Transverse colon (tissue), 4 donors: Measurements from ENCODE around the gene PTGES. TPM values are rescaled to one million over a fixed set of nuclear protein-coding genes. Genes with fewer than 3 reads are reported as not detected.

Source experiments
- DNase-seq: peaks from one replicate; pipeline ENCODE4 v3.0.0-alpha.2; 2019
- H3K27ac ChIP-seq, 4 donors: fragments of 200-600 bp; sonication (generic); 2 replicates each; pipeline ENCODE4 v1.5.1; 2016 to 2018; ENCODE audit warnings: inconsistent platforms in 4 of 4
- H3K27me3 ChIP-seq: fragments of 200-600 bp; sonication (generic); 2 replicates; pipeline ENCODE4 v1.5.1; 2017; ENCODE audit warnings: inconsistent platforms
- H3K36me3 ChIP-seq, 4 donors: fragments of 200-600 bp; sonication (generic); 2 replicates each; pipeline ENCODE4 v1.5.1; 2017 to 2019; ENCODE audit warnings: inconsistent platforms in 4 of 4
- H3K4me1 ChIP-seq, 4 donors: fragments of 200-600 bp; sonication (generic); 2 replicates each; pipeline ENCODE4 v1.5.1; 2017 to 2020; ENCODE audit warnings: inconsistent platforms in 4 of 4
- H3K4me3 ChIP-seq, 4 donors: fragments of 200-600 bp; sonication (generic); 1 replicate in 1 of 4; 2 replicates in 3 of 4; pipeline versions ENCODE4 v1.5.1 to v1.6.1; 2017 to 2019; ENCODE audit warnings: inconsistent platforms in 4 of 4
- H3K9me3 ChIP-seq, 2 donors: fragments of 200-600 bp; sonication (generic); 2 replicates each; pipeline ENCODE4 v1.5.1; 2017 to 2019; ENCODE audit warnings: inconsistent platforms in 2 of 2
- CTCF ChIP-seq, 5 experiments: fragments of 200-600 bp in 3 of 5; fragments of 450-650 bp in 2 of 5; sonication (generic) in 3 of 5; IDR thresholded peaks; 1 replicate in 2 of 5; 2 replicates in 3 of 5; pipeline ENCODE4 v1.5.1; 2016 to 2017; ENCODE audit warnings: antibody characterized with exemption in 5 of 5, inconsistent platforms in 3 of 5, mild to moderate bottlenecking in 2 of 5, moderate library complexity in 1 of 5
- EP300 ChIP-seq: sonication (generic); formaldehyde crosslinking; IDR thresholded peaks from one replicate; pipeline ENCODE4 v1.6.1; 2017; ENCODE audit warnings: antibody characterized with exemption, low read depth
- POLR2A ChIP-seq: fragments of 450-650 bp; IDR thresholded peaks from one replicate; pipeline ENCODE4 v1.6.1; 2016; ENCODE audit warnings: antibody characterized with exemption, mild to moderate bottlenecking, moderate library complexity
- POLR2AphosphoS5 ChIP-seq, 3 donors: sonication (generic); formaldehyde crosslinking; IDR thresholded peaks; one replicate each; pipeline ENCODE4 v1.6.1; 2016; ENCODE audit warnings: antibody characterized with exemption in 3 of 3
- WGBS, 2 donors: methylation state at CpG; one replicate each; pipeline ENCODE4 v1.1.5; 2018; ENCODE audit warnings: low coverage in 1 of 2; 5-methylcytosine and 5-hydroxymethylcytosine counted together
- in situ Hi-C, 4 donors: fragments of 200-750 bp; cut with MboI; loops; one replicate each; pipeline versions ENCODE4 v1.15.0 to v1.15.1; 2017; ENCODE audit warnings: low sequenced_read_pairs in 3 of 4, low pct_ligation_motif_present in 1 of 4, low pct_unique_long_range_greater_than_20kb in 1 of 4
- intact Hi-C: fragments of 100-400 bp; cut with DNase I; formaldehyde crosslinking; loops from one replicate; pipeline ENCODE4 v1.15.1; 2023; ENCODE audit warnings: low total_unique reads
- total RNA-seq, 4 donors: library from RNA; depleted of rRNA; stranded (reverse); fragments of >200 nt; gene quantifications; one replicate each; pipeline ENCODE4 v1.1.0, GENCODE V29; 2016

PTGES gene
- total RNA-seq, 4 donors from 2014 or later = 0.75 to 11.0 (median 2.2) TPM

DNA sequence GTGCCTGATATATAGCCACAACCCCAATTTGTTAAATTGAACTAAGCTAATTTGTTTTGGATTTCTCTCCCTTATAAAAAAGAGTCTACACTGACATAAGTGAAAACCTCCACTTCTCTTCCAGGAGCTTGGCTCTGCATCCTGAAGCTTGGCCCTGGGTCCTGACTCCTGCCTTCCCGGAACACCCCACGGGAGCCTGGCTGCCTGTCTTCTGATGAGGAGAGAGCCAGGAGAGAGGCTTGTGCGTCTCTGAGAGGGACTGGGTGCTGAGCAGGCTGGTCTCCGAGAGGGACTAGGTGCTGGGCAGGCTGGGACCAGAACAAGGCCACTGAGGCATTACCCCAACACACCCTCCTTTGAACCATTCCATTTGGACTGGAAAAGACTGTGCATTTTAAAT lies 6.5 kb upstream of the PTGES start:
- Histone ChIP-seq H3K36me3 (no peaks in the 10 kb centered on the region), H3K27me3 (no peaks in the 10 kb centered on the region), H3K27ac (no peak overlapping the region), H3K9me3 (no peaks in the 10 kb centered on the region), H3K4me1 (peaks cover 0 to 27% (median 6%) of the 10 kb centered on the region in 4 donors), H3K4me3 (no peak overlapping the region)
- intact Hi-C loops = no loop called here
- TF ChIP-seq POLR2AphosphoS5 (IDR thresholded peaks at IDR 0.05) (no peak), CTCF (IDR thresholded peaks at IDR 0.05) (no peak), EP300 (no peak), POLR2A (no peak)
- no peak for DNase-seq
- in situ Hi-C loops = no loop called here
- WGBS, 2 donors = 86% methylated on average over 4 of the region's 4 CpGs; no CpG with 5 or more reads in 1 of the 2 donors

- Histone ChIP-seq H3K4me3 (no peak overlapping the region), H3K27me3 (no peaks in the 10 kb centered on the region), H3K36me3 (no peaks in the 10 kb centered on the region), H3K9me3 (no peaks in the 10 kb centered on the region), H3K4me1 (peaks cover 8 to 31% (median 15%) of the 10 kb centered on the region in 4 donors), H3K27ac (no peak overlapping the region)
- 62% methylated on average over 9 of the region's 9 CpGs; no CpG with 5 or more reads in 1 of the 2 donors for WGBS, 2 donors
- intact Hi-C loops (no loop called here), in situ Hi-C loops (no loop called here)
- no peak for TF ChIP-seq CTCF (IDR thresholded peaks at IDR 0.05)
- TF ChIP-seq POLR2A = no peak
- TF ChIP-seq POLR2AphosphoS5 (IDR thresholded peaks at IDR 0.05) = no peak
- TF ChIP-seq EP300 = no peak
- DNase-seq = no peak
Measured at GRCh38 chr9:129757045-129757444, 4.2 kb upstream of the PTGES start.

- Histone ChIP-seq H3K4me1 (peaks cover 11 to 30% (median 15%) of the 10 kb centered on the region in 4 donors), H3K27ac (no peak overlapping the region), H3K4me3 (no peak overlapping the region), H3K36me3 (no peaks in the 10 kb centered on the region), H3K27me3 (peaks cover 3% of the 10 kb centered on the region), H3K9me3 (no peaks in the 10 kb centered on the region)
- no peak for DNase-seq
- in situ Hi-C loops = no loop called here
- TF ChIP-seq EP300 (no peak), POLR2A (no peak), CTCF (IDR thresholded peaks at IDR 0.05) (no peak), POLR2AphosphoS5 (IDR thresholded peaks at IDR 0.05) (no peak)
- intact Hi-C loops = no loop called here
- WGBS, 2 donors = 93 to 100% methylated on average over 1 to 6 of the region's 6 CpGs
Measured at GRCh38 chr9:129756191-129756590, 3.3 kb upstream of the PTGES start.

DNA sequence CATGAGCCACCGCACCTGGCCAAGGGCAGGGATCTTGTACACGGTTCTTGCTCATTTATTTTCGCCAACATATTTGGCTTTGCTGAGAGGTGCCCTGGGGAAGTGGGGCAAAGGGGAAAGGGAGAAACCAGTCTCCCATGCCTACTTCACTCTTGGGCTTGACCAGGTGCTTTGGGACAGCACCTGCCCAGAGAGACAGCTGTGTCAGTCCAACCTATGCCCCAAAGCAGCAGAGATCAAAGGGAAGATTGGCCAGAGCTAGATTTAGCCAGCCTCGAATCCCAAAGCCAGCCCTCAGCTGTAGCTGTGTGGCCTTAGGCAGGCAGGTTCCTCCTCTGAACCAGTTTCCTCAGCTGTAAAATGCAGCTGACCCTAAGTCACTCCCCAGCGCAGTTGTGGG lies 2.3 kb upstream of the PTGES start:
- no peak for DNase-seq
- in situ Hi-C loops (no loop called here), intact Hi-C loops (no loop called here)
- TF ChIP-seq POLR2A (no peak), EP300 (no peak), POLR2AphosphoS5 (IDR thresholded peaks at IDR 0.05) (no peak), CTCF (IDR thresholded peaks at IDR 0.05) (no peak)
- Histone ChIP-seq H3K4me3 (no peak overlapping the region), H3K9me3 (no peaks in the 10 kb centered on the region), H3K27me3 (peaks cover 3% of the 10 kb centered on the region), H3K27ac (no peak overlapping the region), H3K36me3 (no peaks in the 10 kb centered on the region), H3K4me1 (peaks cover 11 to 28% (median 15%) of the 10 kb centered on the region in 4 donors)
- WGBS, 2 donors = 76% methylated on average over 5 of the region's 5 CpGs; no CpG with 5 or more reads in 1 of the 2 donors
